ENCODE measurements around the gene SLITRK3. TPM values are rescaled to one million over a fixed set of nuclear protein-coding genes. Genes with fewer than 3 reads are reported as not detected.

SLITRK3 gene
- total RNA-seq, 1 donor from 2014 or later, result 2.9 TPM

GRCh38 chr3:165217739-165218138, 21.6 kb upstream of the SLITRK3 start:
- TF ChIP-seq CTCF (IDR thresholded peaks at IDR 0.05), result no peak
- no peak for TF ChIP-seq POLR2AphosphoS5 (IDR thresholded peaks at IDR 0.05; ENCODE audit: insufficient read depth in 1 of 2, low read depth in 1 of 2)
- TF ChIP-seq POLR2A (IDR thresholded peaks at IDR 0.05), result no peak
- H3K27me3 ChIP-seq, result no peaks in the 10 kb centered on the region
- no peak for DNase-seq (ENCODE audit: extremely low spot score in 2 of 2)
- intact Hi-C loops (cut with DNase I), result no loop called here
- H3K27ac ChIP-seq, result no peak overlapping the region
- no peaks in the 10 kb centered on the region for H3K9me3 ChIP-seq
- no peaks in the 10 kb centered on the region for H3K36me3 ChIP-seq
- no peak overlapping the region for H3K4me3 ChIP-seq
- H3K4me1 ChIP-seq, result no peaks in the 10 kb centered on the region

- H3K9me3 ChIP-seq, result no peaks in the 10 kb centered on the region
- no peak for DNase-seq (ENCODE audit: extremely low spot score in 2 of 2)
- intact Hi-C loops (cut with DNase I), result no loop called here
- no peak overlapping the region for H3K27ac ChIP-seq
- H3K27me3 ChIP-seq, result no peaks in the 10 kb centered on the region
- H3K4me3 ChIP-seq, result no peak overlapping the region
- no peaks in the 10 kb centered on the region for H3K4me1 ChIP-seq
- no peak for TF ChIP-seq POLR2A (IDR thresholded peaks at IDR 0.05)
- TF ChIP-seq CTCF (IDR thresholded peaks at IDR 0.05), result no peak
- TF ChIP-seq POLR2AphosphoS5 (IDR thresholded peaks at IDR 0.05; ENCODE audit: insufficient read depth in 1 of 2, low read depth in 1 of 2), result no peak
- no peaks in the 10 kb centered on the region for H3K36me3 ChIP-seq
Measured at GRCh38 chr3:165212580-165212979, 16.4 kb upstream of the SLITRK3 start.

GRCh38 chr3:165211721-165212120, 15.5 kb upstream of the SLITRK3 start:
- DNase-seq (ENCODE audit: extremely low spot score in 2 of 2), result no peak
- Histone ChIP-seq H3K27me3 (no peaks in the 10 kb centered on the region), H3K27ac (no peak overlapping the region), H3K36me3 (no peaks in the 10 kb centered on the region), H3K9me3 (no peaks in the 10 kb centered on the region), H3K4me1 (no peaks in the 10 kb centered on the region), H3K4me3 (no peak overlapping the region)
- TF ChIP-seq POLR2A (IDR thresholded peaks at IDR 0.05) (no peak), POLR2AphosphoS5 (IDR thresholded peaks at IDR 0.05; ENCODE audit: insufficient read depth in 1 of 2, low read depth in 1 of 2) (no peak), CTCF (IDR thresholded peaks at IDR 0.05) (no peak)
- intact Hi-C loops (cut with DNase I), result no loop called here

DNA sequence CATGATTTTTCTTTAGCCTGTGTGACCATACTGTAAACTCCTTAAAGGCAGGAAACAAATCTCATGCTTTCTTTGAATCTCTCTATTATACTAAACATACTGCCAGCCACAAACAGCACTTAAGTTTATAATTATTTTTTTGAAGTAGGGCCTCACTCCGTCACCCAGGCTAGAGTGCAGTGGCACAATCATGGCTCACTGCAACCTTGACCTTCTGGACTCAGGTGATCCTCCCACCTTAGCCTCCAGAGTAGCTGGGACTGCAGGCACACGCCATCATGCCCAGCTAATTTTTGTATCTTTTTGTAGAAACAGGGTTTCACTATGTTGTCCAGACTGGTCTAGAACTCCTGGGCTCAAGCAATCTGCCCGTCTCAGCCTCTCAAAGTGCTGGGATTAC, 14.5 kb upstream of the SLITRK3 start:
- no peak overlapping the region for H3K27ac ChIP-seq
- intact Hi-C loops (cut with DNase I), result no loop called here

DNA sequence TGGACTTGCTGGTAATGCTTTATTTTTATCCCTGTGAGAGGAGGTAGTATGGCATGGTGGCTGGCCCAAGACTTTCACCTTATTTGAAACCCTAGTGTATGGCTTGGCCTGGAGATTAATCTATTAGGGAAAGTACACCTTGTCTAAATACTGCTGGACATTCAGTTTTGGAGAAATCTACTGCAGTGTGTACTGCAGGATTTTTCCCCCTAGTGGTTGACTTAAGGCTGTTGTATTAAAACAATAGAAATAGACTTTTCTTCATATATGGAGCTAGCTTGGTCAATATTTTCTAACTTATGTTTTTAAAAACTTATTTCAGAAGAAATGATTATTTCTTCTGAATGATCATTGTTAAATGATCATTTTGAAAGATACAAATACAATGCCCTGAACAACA, 13.9 kb upstream of the SLITRK3 start:
- no peaks in the 10 kb centered on the region for H3K36me3 ChIP-seq
- no peaks in the 10 kb centered on the region for H3K4me1 ChIP-seq
- H3K4me3 ChIP-seq, result no peak overlapping the region
- H3K27ac ChIP-seq, result no peak overlapping the region
- TF ChIP-seq CTCF (IDR thresholded peaks at IDR 0.05) (no peak), POLR2A (IDR thresholded peaks at IDR 0.05) (no peak), POLR2AphosphoS5 (IDR thresholded peaks at IDR 0.05; ENCODE audit: insufficient read depth in 1 of 2, low read depth in 1 of 2) (no peak)
- no peak for DNase-seq (ENCODE audit: extremely low spot score in 2 of 2)
- no peaks in the 10 kb centered on the region for H3K27me3 ChIP-seq
- intact Hi-C loops (cut with DNase I), result no loop called here
- no peaks in the 10 kb centered on the region for H3K9me3 ChIP-seq

More for the DNA sequence above, 14.5 kb upstream of the SLITRK3 start:
- Histone ChIP-seq H3K36me3 (no peaks in the 10 kb centered on the region), H3K4me1 (no peaks in the 10 kb centered on the region), H3K27me3 (no peaks in the 10 kb centered on the region), H3K9me3 (no peaks in the 10 kb centered on the region), H3K4me3 (no peak overlapping the region)
- no peak for DNase-seq (ENCODE audit: extremely low spot score in 2 of 2)
- TF ChIP-seq POLR2AphosphoS5 (IDR thresholded peaks at IDR 0.05; ENCODE audit: insufficient read depth in 1 of 2, low read depth in 1 of 2) (no peak), CTCF (IDR thresholded peaks at IDR 0.05) (no peak), POLR2A (IDR thresholded peaks at IDR 0.05) (no peak)

All from vagina (tissue), 2 donors.